Measurements from ENCODE around the gene SIGLEC5. TPM values are rescaled to one million over a fixed set of nuclear protein-coding genes. Genes with fewer than 3 reads are reported as not detected.

Gene SIGLEC5
- total and polyA plus RNA-seq, 4 donors = 0.58 to 2.0 TPM; not detected in 2

- no peaks in the 10 kb centered on the region for H3K27me3 ChIP-seq (ENCODE audit: control insufficient read depth in 1 of 2, insufficient read depth in 2 of 2, low read length in 1 of 2)
- peak within 1 kb of the TSS; percentile 84 to 94 for H3K4me3 ChIP-seq (ENCODE audit: low read length in 2 of 2)
- H3K27ac ChIP-seq (ENCODE audit: low read depth in 1 of 2, low read length in 2 of 2) = no peak within 1 kb of the TSS
- peaks cover 0 to 2% of the 10 kb centered on the region in 2 donors for H3K36me3 ChIP-seq (ENCODE audit: control insufficient read depth in 1 of 2, insufficient read depth in 2 of 2, low read length in 1 of 2)
- peaks cover 2 to 4% of the 10 kb centered on the region in 2 donors for H3K4me1 ChIP-seq (ENCODE audit: control insufficient read depth in 1 of 2, insufficient read depth in 2 of 2, low read length in 2 of 2)
- DNase-seq (peak; percentile 95 to 98), ATAC-seq (ENCODE audit: low FRiP score) (peak; percentile 98)
- H3K9me3 ChIP-seq (ENCODE audit: control insufficient read depth, low read length) = no peaks in the 10 kb centered on the region
- intact Hi-C loops (cut with DNase I) = loop anchor here in 1 of 2 donors (10.0 kb wide), 1 partner anchor 236 kb away; no protein-coding TSS in a partner anchor
- 0% methylated on average over 30 of the region's 30 CpGs for WGBS, 2 donors
Observed at GRCh38 chr19:51570962-51571575, 59.1 kb downstream of the SIGLEC5 start, which contains the start of gene ZNF175. Gene ZNF175 (plus strand): TSS chr19:51571283. CDS start chr19:51573330, 2,047 bp downstream.

- DNase-seq (no peak), ATAC-seq (ENCODE audit: low FRiP score) (no peak)
- no peaks in the 10 kb centered on the region for H3K36me3 ChIP-seq (ENCODE audit: control insufficient read depth in 1 of 2, insufficient read depth in 2 of 2, low read length in 1 of 2)
- no peaks in the 10 kb centered on the region for H3K9me3 ChIP-seq (ENCODE audit: control insufficient read depth, low read length)
- H3K27ac ChIP-seq (ENCODE audit: low read depth in 1 of 2, low read length in 2 of 2) = no peak overlapping the region
- intact Hi-C loops (cut with DNase I) = no loop called here
- peaks cover 2 to 4% of the 10 kb centered on the region in 2 donors for H3K4me1 ChIP-seq (ENCODE audit: control insufficient read depth in 1 of 2, insufficient read depth in 2 of 2, low read length in 2 of 2)
- H3K4me3 ChIP-seq (ENCODE audit: low read length in 2 of 2) = no peak overlapping the region
- 69 to 80% methylated on average over 1 of the region's 1 CpG for WGBS, 2 donors
- H3K27me3 ChIP-seq (ENCODE audit: control insufficient read depth in 1 of 2, insufficient read depth in 2 of 2, low read length in 1 of 2) = no peaks in the 10 kb centered on the region
Observed at GRCh38 chr19:51568456-51568855, 61.7 kb downstream of the SIGLEC5 start.

- Histone ChIP-seq H3K9me3 (ENCODE audit: control insufficient read depth, low read length) (no peaks in the 10 kb centered on the region), H3K4me1 (ENCODE audit: control insufficient read depth in 1 of 2, insufficient read depth in 2 of 2, low read length in 2 of 2) (peaks cover 2 to 4% of the 10 kb centered on the region in 2 donors), H3K4me3 (ENCODE audit: low read length in 2 of 2) (no peak overlapping the region), H3K27ac (ENCODE audit: low read depth in 1 of 2, low read length in 2 of 2) (no peak overlapping the region), H3K36me3 (ENCODE audit: control insufficient read depth in 1 of 2, insufficient read depth in 2 of 2, low read length in 1 of 2) (no peaks in the 10 kb centered on the region), H3K27me3 (ENCODE audit: control insufficient read depth in 1 of 2, insufficient read depth in 2 of 2, low read length in 1 of 2) (no peaks in the 10 kb centered on the region)
- intact Hi-C loops (cut with DNase I) = no loop called here
- DNase-seq (no peak), ATAC-seq (ENCODE audit: low FRiP score) (no peak)
- WGBS, 2 donors = 70 to 74% methylated on average over 4 of the region's 4 CpGs
Observed at GRCh38 chr19:51567583-51567982, 62.6 kb downstream of the SIGLEC5 start.

GRCh38 chr19:51566489-51567100 is 63.6 kb downstream of the SIGLEC5 start:
- DNase-seq (no peak), ATAC-seq (ENCODE audit: low FRiP score) (no peak)
- Histone ChIP-seq H3K36me3 (ENCODE audit: control insufficient read depth in 1 of 2, insufficient read depth in 2 of 2, low read length in 1 of 2) (no peaks in the 10 kb centered on the region), H3K4me1 (ENCODE audit: control insufficient read depth in 1 of 2, insufficient read depth in 2 of 2, low read length in 2 of 2) (no peaks in the 10 kb centered on the region), H3K27me3 (ENCODE audit: control insufficient read depth in 1 of 2, insufficient read depth in 2 of 2, low read length in 1 of 2) (no peaks in the 10 kb centered on the region), H3K27ac (ENCODE audit: low read depth in 1 of 2, low read length in 2 of 2) (no peak overlapping the region), H3K4me3 (ENCODE audit: low read length in 2 of 2) (no peak overlapping the region), H3K9me3 (ENCODE audit: control insufficient read depth, low read length) (no peaks in the 10 kb centered on the region)
- intact Hi-C loops (cut with DNase I) = no loop called here
- 73 to 74% methylated on average over 8 of the region's 8 CpGs for WGBS, 2 donors

- no peak for ATAC-seq (ENCODE audit: low FRiP score)
- no peak for DNase-seq
- intact Hi-C loops (cut with DNase I) = no loop called here
- no peaks in the 10 kb centered on the region for H3K36me3 ChIP-seq (ENCODE audit: control insufficient read depth in 1 of 2, insufficient read depth in 2 of 2, low read length in 1 of 2)
- H3K27ac ChIP-seq (ENCODE audit: low read depth in 1 of 2, low read length in 2 of 2) = no peak overlapping the region
- H3K4me3 ChIP-seq (ENCODE audit: low read length in 2 of 2) = no peak overlapping the region
- no peaks in the 10 kb centered on the region for H3K4me1 ChIP-seq (ENCODE audit: control insufficient read depth in 1 of 2, insufficient read depth in 2 of 2, low read length in 2 of 2)
- H3K27me3 ChIP-seq (ENCODE audit: control insufficient read depth in 1 of 2, insufficient read depth in 2 of 2, low read length in 1 of 2) = no peaks in the 10 kb centered on the region
- WGBS, 2 donors = 66% methylated on average over 4 of the region's 4 CpGs
- H3K9me3 ChIP-seq (ENCODE audit: control insufficient read depth, low read length) = peaks cover under 1% of the 10 kb centered on the region
Observed at GRCh38 chr19:51565583-51565982, 64.6 kb downstream of the SIGLEC5 start.

GRCh38 chr19:51564791-51565190 is 65.4 kb downstream of the SIGLEC5 start:
- no peaks in the 10 kb centered on the region for H3K4me1 ChIP-seq (ENCODE audit: control insufficient read depth in 1 of 2, insufficient read depth in 2 of 2, low read length in 2 of 2)
- 36 to 38% methylated on average over 6 of the region's 6 CpGs for WGBS, 2 donors
- no peaks in the 10 kb centered on the region for H3K27me3 ChIP-seq (ENCODE audit: control insufficient read depth in 1 of 2, insufficient read depth in 2 of 2, low read length in 1 of 2)
- H3K27ac ChIP-seq (ENCODE audit: low read depth in 1 of 2, low read length in 2 of 2) = no peak overlapping the region
- intact Hi-C loops (cut with DNase I) = no loop called here
- no peak for DNase-seq
- ATAC-seq (ENCODE audit: low FRiP score) = no peak
- no peaks in the 10 kb centered on the region for H3K36me3 ChIP-seq (ENCODE audit: control insufficient read depth in 1 of 2, insufficient read depth in 2 of 2, low read length in 1 of 2)
- no peak overlapping the region for H3K4me3 ChIP-seq (ENCODE audit: low read length in 2 of 2)
- H3K9me3 ChIP-seq (ENCODE audit: control insufficient read depth, low read length) = peaks cover 1% of the 10 kb centered on the region

Other genes with a start within 250 kb of the SIGLEC5 start
- gene LIM2, start 242.4 kb downstream of the SIGLEC5 start, total RNA-seq = not detected
- not detected for gene LIM2, start 242.4 kb downstream of the SIGLEC5 start, polyA plus RNA-seq
- not detected for gene C19orf84, start 239.8 kb downstream of the SIGLEC5 start, total RNA-seq
- not detected for gene C19orf84, start 239.8 kb downstream of the SIGLEC5 start, polyA plus RNA-seq
- 1 to 10 TPM; 4.0 to 4.6 TPM for gene SIGLEC10, start 212.8 kb downstream of the SIGLEC5 start, total RNA-seq
- 1 to 10 TPM; 1.2 to 4.6 TPM for gene SIGLEC10, start 212.8 kb downstream of the SIGLEC5 start, polyA plus RNA-seq
- gene SIGLEC8, start 171.9 kb downstream of the SIGLEC5 start, total RNA-seq = under 1 TPM; 0.16 to 0.69 TPM
- gene SIGLEC8, start 171.9 kb downstream of the SIGLEC5 start, polyA plus RNA-seq = 1 to 10 TPM in 1 of 2 donors, under 1 TPM in 1; 0.15 to 1.1 TPM
- gene CEACAM18, start 151.9 kb downstream of the SIGLEC5 start, total RNA-seq = not detected
- gene CEACAM18, start 151.9 kb downstream of the SIGLEC5 start, polyA plus RNA-seq = under 1 TPM in 1 of 2 donors, not detected in 1; 0.63 TPM
- gene SIGLEC12, start 128.6 kb downstream of the SIGLEC5 start, total RNA-seq = 1 to 10 TPM in 1 of 2 donors, not detected in 1; 2.0 TPM
- under 1 TPM in 1 of 2 donors, not detected in 1; 0.75 TPM for gene SIGLEC12, start 128.6 kb downstream of the SIGLEC5 start, polyA plus RNA-seq
- 1 to 10 TPM in 1 of 2 donors, under 1 TPM in 1; 0.52 to 2.9 TPM for gene SIGLEC6, start 98.7 kb downstream of the SIGLEC5 start, total RNA-seq
- gene SIGLEC6, start 98.7 kb downstream of the SIGLEC5 start, polyA plus RNA-seq = not detected
- 10 to 100 TPM; 15.1 to 16.6 TPM for gene ZNF175, start 59.1 kb downstream of the SIGLEC5 start, total RNA-seq
- 1 to 10 TPM; 1.8 to 3.1 TPM for gene ZNF175, start 59.1 kb downstream of the SIGLEC5 start, polyA plus RNA-seq
- 1 to 10 TPM; 4.2 to 5.0 TPM for gene SIGLEC14, start 16.4 kb upstream of the SIGLEC5 start, total RNA-seq
- gene SIGLEC14, start 16.4 kb upstream of the SIGLEC5 start, polyA plus RNA-seq = under 1 TPM; 0.20 to 0.38 TPM
- 10 to 100 TPM; 37.3 to 53.0 TPM for gene SPACA6, start 62.9 kb upstream of the SIGLEC5 start, total RNA-seq
- gene SPACA6, start 62.9 kb upstream of the SIGLEC5 start, polyA plus RNA-seq = 100 to 1,000 TPM in 1 of 2 donors, 10 to 100 TPM in 1; 21.3 to 103 TPM
- gene HAS1, start 93.6 kb upstream of the SIGLEC5 start, total RNA-seq = 1 to 10 TPM; 4.6 to 5.4 TPM
- not detected for gene HAS1, start 93.6 kb upstream of the SIGLEC5 start, polyA plus RNA-seq
- gene FPR1, start 121.5 kb upstream of the SIGLEC5 start, total RNA-seq = 10 to 100 TPM; 19.0 to 37.1 TPM
- gene FPR1, start 121.5 kb upstream of the SIGLEC5 start, polyA plus RNA-seq = 10 to 100 TPM in 1 of 2 donors, under 1 TPM in 1; 0.77 to 13.5 TPM
- 1 to 10 TPM; 2.7 to 3.9 TPM for gene FPR2, start 130.8 kb upstream of the SIGLEC5 start, total RNA-seq
- gene FPR2, start 130.8 kb upstream of the SIGLEC5 start, polyA plus RNA-seq = 1 to 10 TPM in 1 of 2 donors, under 1 TPM in 1; 0.18 to 2.6 TPM
- 10 to 100 TPM; 21.2 to 25.1 TPM for gene FPR3, start 164.8 kb upstream of the SIGLEC5 start, total RNA-seq
- gene FPR3, start 164.8 kb upstream of the SIGLEC5 start, polyA plus RNA-seq = 10 to 100 TPM in 1 of 2 donors, 1 to 10 TPM in 1; 1.7 to 11.9 TPM

Data from aorta (tissue), 5 donors.